ENCODE results near the gene DDX41. TPM values are rescaled to one million over a fixed set of nuclear protein-coding genes. Genes with fewer than 3 reads are reported as not detected.
"Not testable (repeated sequence)": the region's sequence is repeated elsewhere in the genome, so short reads cannot be mapped to it uniquely, and the experiment has no call there.

Gene DDX41
- 100 to 1,000 TPM in 2 of 4 donors, 10 to 100 TPM in 2; 85.3 to 139 (median 105) TPM for total RNA-seq

- H3K27ac ChIP-seq = peak within 1 kb of the TSS; percentile 77 to 89 (median 84)
- H3K4me1 ChIP-seq = peaks cover 3 to 34% (median 10%) of the 10 kb centered on the region in 4 donors
- no peaks in the 10 kb centered on the region for H3K9me3 ChIP-seq
- DNase-seq (ENCODE audit: low spot score in 2 of 2) = peak; percentile 94 to 96
- WGBS, 2 donors = 0% methylated on average over 79 to 86 of the region's 96 CpGs
- no peaks in the 10 kb centered on the region for H3K27me3 ChIP-seq
- TF ChIP-seq POLR2A (IDR thresholded peaks at IDR 0.05) = peak in 1 of 2 donors; percentile 54
- TF ChIP-seq CTCF (IDR thresholded peaks at IDR 0.05) = peak in 3 of 5 experiments; percentile 0 to 58 (median 7)
- peak in 1 of 2 donors; percentile 99 for TF ChIP-seq EP300 (IDR thresholded peaks at IDR 0.05)
- peaks cover 2 to 69% (median 14%) of the 10 kb centered on the region in 3 donors for H3K36me3 ChIP-seq
- peak within 1 kb of the TSS; percentile 72 to 95 (median 88) for H3K4me3 ChIP-seq
These were observed at the start of gene DDX41 for GRCh38 chr5:177516601-177517568. Gene DDX41, minus strand, starts transcription at chr5:177516961. Its CDS starts 16 bp downstream, at chr5:177516945.

- H3K4me1 ChIP-seq = no peaks in the 10 kb centered on the region
- H3K27ac ChIP-seq = no peak overlapping the region
- 68 to 69% methylated on average over 8 of the region's 8 CpGs for WGBS, 2 donors
- no peak overlapping the region for H3K4me3 ChIP-seq
- no peak for DNase-seq (ENCODE audit: low spot score in 2 of 2)
- H3K36me3 ChIP-seq = no peaks in the 10 kb centered on the region
- no peak for TF ChIP-seq CTCF (IDR thresholded peaks at IDR 0.05)
- no peak for TF ChIP-seq EP300 (IDR thresholded peaks at IDR 0.05)
- TF ChIP-seq POLR2A (IDR thresholded peaks at IDR 0.05) = no peak
- no peaks in the 10 kb centered on the region for H3K27me3 ChIP-seq
- no peaks in the 10 kb centered on the region for H3K9me3 ChIP-seq
These were observed 48.3 kb upstream of the DDX41 start for GRCh38 chr5:177565046-177565445.

- WGBS, 2 donors = 34 to 43% methylated on average over 8 of the region's 8 CpGs
- H3K9me3 ChIP-seq; H3K27ac ChIP-seq; H3K36me3 ChIP-seq; H3K27me3 ChIP-seq; H3K4me1 ChIP-seq; DNase-seq (ENCODE audit: low spot score in 2 of 2); H3K4me3 ChIP-seq: not testable (repeated sequence)
These were observed 42.7 kb upstream of the DDX41 start for GRCh38 chr5:177559446-177559941.

- DNase-seq (ENCODE audit: low spot score in 2 of 2) = no peak
- H3K27ac ChIP-seq = no peak overlapping the region
- H3K36me3 ChIP-seq = no peaks in the 10 kb centered on the region
- H3K27me3 ChIP-seq = no peaks in the 10 kb centered on the region
- H3K4me1 ChIP-seq = peaks cover 0 to 17% (median 8%) of the 10 kb centered on the region in 4 donors
- WGBS, 2 donors = 79 to 80% methylated on average over 5 of the region's 5 CpGs
- TF ChIP-seq POLR2A (IDR thresholded peaks at IDR 0.05) (no peak), CTCF (IDR thresholded peaks at IDR 0.05) (no peak), EP300 (IDR thresholded peaks at IDR 0.05) (no peak)
- no peak overlapping the region for H3K4me3 ChIP-seq
- H3K9me3 ChIP-seq = no peaks in the 10 kb centered on the region
These were observed 41.0 kb upstream of the DDX41 start for GRCh38 chr5:177557796-177558195.

GRCh38 chr5:177557041-177557647 is 40.4 kb upstream of the DDX41 start:
- Histone ChIP-seq H3K4me3 (no peak overlapping the region), H3K27ac (no peak overlapping the region), H3K27me3 (no peaks in the 10 kb centered on the region), H3K36me3 (no peaks in the 10 kb centered on the region), H3K4me1 (peaks cover 0 to 23% (median 10%) of the 10 kb centered on the region in 4 donors), H3K9me3 (no peaks in the 10 kb centered on the region)
- TF ChIP-seq CTCF (IDR thresholded peaks at IDR 0.05) (no peak), POLR2A (IDR thresholded peaks at IDR 0.05) (no peak), EP300 (IDR thresholded peaks at IDR 0.05) (no peak)
- DNase-seq (ENCODE audit: low spot score in 2 of 2) = no peak
- WGBS, 2 donors = 38 to 57% methylated on average over 4 of the region's 4 CpGs

Measured in tibial nerve (tissue), 4 donors.